GM08714 (cell line): ENCODE measurements around the gene C16orf74.

ENCODE experiments used
- H3K4me3 ChIP-seq: fragments of 200-500 bp; sonication (Bioruptor generic); 2 replicates; pipeline ENCODE4 v1.5.1; 2014; ENCODE audit warnings: mild to moderate bottlenecking, low read length, inconsistent platforms
- ZNF274 ChIP-seq: IDR thresholded peaks from 2 replicates; pipeline ENCODE4 v1.6.1; 2012; ENCODE audit warnings: mild to moderate bottlenecking, low read depth, low read length

The C16orf74 gene

GRCh38 chr16:85660843-85661739, 89.8 kb downstream of the C16orf74 start:
- H3K4me3 ChIP-seq: no peak overlapping the region
- no peak for TF ChIP-seq ZNF274

GRCh38 chr16:85659805-85660511, 90.9 kb downstream of the C16orf74 start:
- TF ChIP-seq ZNF274: no peak
- no peak overlapping the region for H3K4me3 ChIP-seq

GRCh38 chr16:85659336-85659735, 91.6 kb downstream of the C16orf74 start:
- TF ChIP-seq ZNF274: no peak
- H3K4me3 ChIP-seq: no peak overlapping the region

- no peak overlapping the region for H3K4me3 ChIP-seq
- no peak for TF ChIP-seq ZNF274
Observed at GRCh38 chr16:85658504-85659326, 92.2 kb downstream of the C16orf74 start.

- no peak overlapping the region for H3K4me3 ChIP-seq
- TF ChIP-seq ZNF274: no peak
Observed at GRCh38 chr16:85657996-85658395, 92.9 kb downstream of the C16orf74 start.
